ENCODE results near the gene TM9SF1.

DNA sequence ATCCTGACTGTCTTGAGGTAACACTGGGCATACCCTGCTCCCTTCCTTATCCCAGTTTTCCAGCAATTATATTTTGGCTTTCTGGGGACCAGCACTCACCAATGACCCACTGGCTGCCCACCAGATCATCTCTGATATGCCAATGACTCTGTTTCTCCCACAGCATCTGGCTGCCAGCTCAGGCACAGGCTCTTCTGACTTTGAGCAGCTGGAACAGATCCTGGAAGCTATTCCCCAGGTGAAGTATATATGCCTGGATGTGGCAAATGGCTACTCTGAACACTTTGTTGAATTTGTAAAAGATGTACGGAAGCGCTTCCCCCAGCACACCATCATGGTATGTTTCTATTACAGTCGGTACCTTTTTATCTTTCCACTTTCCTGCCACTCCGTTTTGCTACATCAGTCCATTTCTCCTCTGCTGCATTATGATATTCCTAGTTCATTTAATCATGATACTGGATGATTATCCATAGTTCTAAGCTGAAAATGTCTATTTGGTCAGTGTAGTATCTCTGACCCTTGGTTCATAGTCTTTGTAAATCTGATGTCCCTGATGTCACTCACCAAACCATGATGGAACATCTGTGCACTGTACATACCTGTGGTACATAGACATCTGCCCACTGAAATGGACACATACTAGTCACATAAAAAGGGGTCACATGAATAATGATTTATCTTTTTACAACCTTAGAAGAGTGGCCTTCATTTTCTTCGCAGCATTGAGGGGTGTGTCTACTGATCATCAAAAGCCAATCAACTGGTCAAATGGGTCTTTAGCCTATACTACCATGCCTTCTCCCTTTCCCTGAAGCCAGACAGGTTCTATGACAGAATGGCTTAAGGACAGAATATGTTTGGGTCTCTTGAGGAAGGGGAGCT, 40.8 kb upstream of the TM9SF1 start:
- TF ChIP-seq, protein P1, sequence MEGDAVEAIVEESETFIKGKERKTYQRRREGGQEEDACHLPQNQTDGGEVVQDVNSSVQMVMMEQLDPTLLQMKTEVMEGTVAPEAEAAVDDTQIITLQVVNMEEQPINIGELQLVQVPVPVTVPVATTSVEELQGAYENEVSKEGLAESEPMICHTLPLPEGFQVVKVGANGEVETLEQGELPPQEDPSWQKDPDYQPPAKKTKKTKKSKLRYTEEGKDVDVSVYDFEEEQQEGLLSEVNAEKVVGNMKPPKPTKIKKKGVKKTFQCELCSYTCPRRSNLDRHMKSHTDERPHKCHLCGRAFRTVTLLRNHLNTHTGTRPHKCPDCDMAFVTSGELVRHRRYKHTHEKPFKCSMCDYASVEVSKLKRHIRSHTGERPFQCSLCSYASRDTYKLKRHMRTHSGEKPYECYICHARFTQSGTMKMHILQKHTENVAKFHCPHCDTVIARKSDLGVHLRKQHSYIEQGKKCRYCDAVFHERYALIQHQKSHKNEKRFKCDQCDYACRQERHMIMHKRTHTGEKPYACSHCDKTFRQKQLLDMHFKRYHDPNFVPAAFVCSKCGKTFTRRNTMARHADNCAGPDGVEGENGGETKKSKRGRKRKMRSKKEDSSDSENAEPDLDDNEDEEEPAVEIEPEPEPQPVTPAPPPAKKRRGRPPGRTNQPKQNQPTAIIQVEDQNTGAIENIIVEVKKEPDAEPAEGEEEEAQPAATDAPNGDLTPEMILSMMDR (IDR thresholded peaks at IDR 0.05) = no peak
- no peak for TF ChIP-seq POLR2A (IDR thresholded peaks at IDR 0.05)

All from thyroid gland (tissue), 4 donors.